HG02852 (cell line): ENCODE measurements around the gene MDM4.
"Not testable (repeated sequence)": the region's sequence is repeated elsewhere in the genome, so short reads cannot be mapped to it uniquely, and the experiment has no call there.

Experiments
- ATAC-seq: cut with Tn5 transposase; IDR thresholded peaks from one replicate; pipeline ENCODE4 v1.9.1; 2021; ENCODE audit warnings: mild to moderate bottlenecking, moderate library complexity; ENCODE audit not compliant: unreplicated experiment

The MDM4 gene

GRCh38 chr1:204558467-204558866 is 42.3 kb downstream of the MDM4 start:
- ATAC-seq: no peak

- ATAC-seq: not testable (repeated sequence)
Observed at GRCh38 chr1:204560002-204560401, 43.8 kb downstream of the MDM4 start.

GRCh38 chr1:204560590-204561150 is 44.5 kb downstream of the MDM4 start:
- ATAC-seq: no peak

GRCh38 chr1:204562075-204562990 is 46.1 kb downstream of the MDM4 start:
- ATAC-seq: no peak

GRCh38 chr1:204563307-204563706 is 47.1 kb downstream of the MDM4 start:
- ATAC-seq: no peak

GRCh38 chr1:204563780-204564179 is 47.6 kb downstream of the MDM4 start:
- no peak for ATAC-seq

GRCh38 chr1:204564835-204565234 is 48.6 kb downstream of the MDM4 start:
- ATAC-seq: peak; percentile 86

GRCh38 chr1:204565617-204566582 is 49.7 kb downstream of the MDM4 start:
- ATAC-seq: no peak

- ATAC-seq: no peak
Observed at GRCh38 chr1:204566583-204566955, 50.4 kb downstream of the MDM4 start.

GRCh38 chr1:204567071-204567470 is 50.9 kb downstream of the MDM4 start:
- ATAC-seq: no peak

GRCh38 chr1:204568576-204569315 is 52.5 kb downstream of the MDM4 start:
- ATAC-seq: no peak

- ATAC-seq: no peak
Observed at GRCh38 chr1:204569478-204569877, 53.3 kb downstream of the MDM4 start.

- ATAC-seq: not testable (repeated sequence)
Observed at GRCh38 chr1:204570021-204570420, 53.8 kb downstream of the MDM4 start.

GRCh38 chr1:204571128-204571527 is 54.9 kb downstream of the MDM4 start:
- ATAC-seq: no peak

- ATAC-seq: no peak
Observed at GRCh38 chr1:204571631-204572030, 55.4 kb downstream of the MDM4 start.

- ATAC-seq: no peak
Observed at GRCh38 chr1:204572923-204573922, 57.0 kb downstream of the MDM4 start.

- no peak for ATAC-seq
Observed at GRCh38 chr1:204574016-204574864, 58.0 kb downstream of the MDM4 start.

- ATAC-seq: no peak
Observed at GRCh38 chr1:204574865-204575163, 58.6 kb downstream of the MDM4 start.
